Measurements from ENCODE around the gene SPEF2.
"Not testable (repeated sequence)": the region's sequence is repeated elsewhere in the genome, so short reads cannot be mapped to it uniquely, and the experiment has no call there.

The SPEF2 gene

GRCh38 chr5:35660451-35660850 lies 42.8 kb downstream of the SPEF2 start:
- no peak for DNase-seq

GRCh38 chr5:35664584-35664983 lies 46.9 kb downstream of the SPEF2 start:
- DNase-seq: no peak

- DNase-seq: no peak
Observed at GRCh38 chr5:35665096-35665495, 47.4 kb downstream of the SPEF2 start.

- no peak for DNase-seq
Observed at GRCh38 chr5:35668319-35668718, 50.7 kb downstream of the SPEF2 start.

- DNase-seq: no peak
Observed at GRCh38 chr5:35668794-35669193, 51.1 kb downstream of the SPEF2 start.

- no peak for DNase-seq
Observed at GRCh38 chr5:35671541-35672295, 54.1 kb downstream of the SPEF2 start.

GRCh38 chr5:35672296-35672655 lies 54.6 kb downstream of the SPEF2 start:
- DNase-seq: not testable (repeated sequence)

GRCh38 chr5:35672995-35673394 lies 55.3 kb downstream of the SPEF2 start:
- DNase-seq: no peak

- DNase-seq: no peak
Observed at GRCh38 chr5:35674049-35674448, 56.4 kb downstream of the SPEF2 start.

- DNase-seq: no peak
Observed at GRCh38 chr5:35675392-35675791, 57.7 kb downstream of the SPEF2 start.

- DNase-seq: no peak
Observed at GRCh38 chr5:35677878-35678277, 60.2 kb downstream of the SPEF2 start.

GRCh38 chr5:35678661-35679060 lies 61.0 kb downstream of the SPEF2 start:
- no peak for DNase-seq

- no peak for DNase-seq
Observed at GRCh38 chr5:35679357-35679756, 61.7 kb downstream of the SPEF2 start.

GRCh38 chr5:35681911-35682310 lies 64.2 kb downstream of the SPEF2 start:
- DNase-seq: no peak

GRCh38 chr5:35683466-35683865 lies 65.8 kb downstream of the SPEF2 start:
- no peak for DNase-seq

- no peak for DNase-seq
Observed at GRCh38 chr5:35685161-35685560, 67.5 kb downstream of the SPEF2 start.

GRCh38 chr5:35687961-35688360 lies 70.3 kb downstream of the SPEF2 start:
- no peak for DNase-seq

GRCh38 chr5:35694481-35694880 lies 76.8 kb downstream of the SPEF2 start:
- no peak for DNase-seq

GRCh38 chr5:35698047-35698808 lies 80.6 kb downstream of the SPEF2 start:
- no peak for DNase-seq

- DNase-seq: no peak
Observed at GRCh38 chr5:35707659-35708058, 90.0 kb downstream of the SPEF2 start.

- no peak for DNase-seq
Observed at GRCh38 chr5:35709688-35710087, 92.0 kb downstream of the SPEF2 start.

- DNase-seq: no peak
Observed at GRCh38 chr5:35717718-35718117, 100.1 kb downstream of the SPEF2 start.

GRCh38 chr5:35735718-35736117 lies 118.1 kb downstream of the SPEF2 start:
- DNase-seq: no peak

- no peak for DNase-seq
Observed at GRCh38 chr5:35736280-35736679, 118.6 kb downstream of the SPEF2 start.
